Caco-2 (cell line): ENCODE results near the gene ALOX15B. TPM values are rescaled to one million over a fixed set of nuclear protein-coding genes. Genes with fewer than 3 reads are reported as not detected.

Experiments used
- BruUV-seq: library from RNA; stranded (reverse); fragments of 400-500 nt; replicated peaks from 2 replicates; lab custom pipeline; 2021; lab: Mats Ljungman, UMichigan
- CTCF ChIA-PET: fragments of 300-600 bp; sonication (Branson Sonifier 250); formaldehyde crosslinking; loops from one replicate; lab custom pipeline; 2022; ENCODE audit warnings: antibody characterized with exemption; lab: Charles Lee
- POLR2A ChIA-PET: fragments of 300-600 bp; sonication (Branson Sonifier 250); formaldehyde crosslinking; loops from one replicate; lab custom pipeline; 2022; ENCODE audit warnings: antibody characterized with exemption; lab: Charles Lee
- DNase-seq, 2 experiments: peaks; one replicate each; pipeline versions ENCODE4 v3.0.0 to v3.0.0-alpha.2; 2020 to 2022
- H3K27me3 ChIP-seq: replicated peaks from 2 replicates; pipeline ENCODE4 v1.6.0; 2011; ENCODE audit warnings: low read length; ENCODE audit not compliant: control insufficient read depth, insufficient read depth
- H3K36me3 ChIP-seq: 2 replicates; pipeline ENCODE4 v1.5.1; 2011; ENCODE audit warnings: low read length; ENCODE audit not compliant: control insufficient read depth, insufficient read depth
- H3K4me1 ChIP-seq: fragments of 250-450 bp; sonication (Bioruptor Pico); 2 replicates; pipeline ENCODE4 v1.5.1; 2020; ENCODE audit warnings: mild to moderate bottlenecking
- H3K4me3 ChIP-seq: 2 replicates; pipeline ENCODE4 v1.5.1; 2011; ENCODE audit warnings: low read depth, mild to moderate bottlenecking, control low read depth, low read length
- H3K9me3 ChIP-seq: fragments of 250-450 bp; sonication (Bioruptor Pico); 2 replicates; pipeline ENCODE4 v1.5.1; 2020; ENCODE audit warnings: mild to moderate bottlenecking, moderate library complexity
- H3K27ac Mint-ChIP-seq: one replicate; pipeline ENCODE4 v1.8.0; 2022; ENCODE audit warnings: mixed read lengths; ENCODE audit not compliant: unreplicated experiment
- H3K27me3 Mint-ChIP-seq: one replicate; pipeline ENCODE4 v1.8.0; 2022; ENCODE audit warnings: mixed read lengths; ENCODE audit not compliant: insufficient read depth, unreplicated experiment
- H3K36me3 Mint-ChIP-seq: one replicate; pipeline ENCODE4 v1.8.0; 2022; ENCODE audit warnings: mild to moderate bottlenecking, mixed read lengths; ENCODE audit not compliant: insufficient read depth, unreplicated experiment
- H3K4me1 Mint-ChIP-seq: one replicate; pipeline ENCODE4 v1.8.0; 2022; ENCODE audit warnings: low read depth, mixed read lengths; ENCODE audit not compliant: unreplicated experiment
- H3K4me3 Mint-ChIP-seq: one replicate; pipeline ENCODE4 v1.8.0; 2022; ENCODE audit warnings: mild to moderate bottlenecking, moderate library complexity, mixed read lengths; ENCODE audit not compliant: unreplicated experiment
- H3K9me3 Mint-ChIP-seq: one replicate; pipeline ENCODE4 v1.8.0; 2022; ENCODE audit warnings: mixed read lengths; ENCODE audit not compliant: unreplicated experiment
- CTCF ChIP-seq, 2 experiments: fragments of 200-600 bp in 1 of 2; IDR thresholded peaks; 1 replicate in 1 of 2; 2 replicates in 1 of 2; pipeline versions ENCODE4 v1.5.1 to v1.8.0; 2011 to 2022; ENCODE audit warnings: antibody characterized with exemption in 1 of 2, control low read depth in 1 of 2, inconsistent platforms in 1 of 2, low read depth in 1 of 2, low read length in 1 of 2, mild to moderate bottlenecking in 1 of 2, moderate library complexity in 1 of 2; ENCODE audit not compliant: insufficient read depth in 1 of 2, severe bottlenecking in 1 of 2, unreplicated experiment in 1 of 2
- intact Hi-C: fragments of 100-400 bp; cut with micrococcal nuclease; formaldehyde crosslinking; loops from one replicate; pipeline ENCODE4 v1.10.0; 2022; ENCODE audit not compliant: unreplicated experiment
- total RNA-seq: library from RNA; stranded (reverse); gene quantifications from 2 replicates; pipeline ENCODE4 v1.2.3, GENCODE V29; 2022

Gene ALOX15B
- total RNA-seq, 1 experiment from 2014 or later, result not detected

GRCh38 chr17:8015236-8015956 lies 23.5 kb upstream of the ALOX15B start:
- POLR2A ChIA-PET, result interaction anchor here (1.1 kb wide), 1 partner anchor 41 kb away, joined by 3 read pairs; no protein-coding TSS in a partner anchor
- no TSS peak for BruUV-seq
- no peaks in the 10 kb centered on the region for H3K36me3 ChIP-seq
- no peak for TF ChIP-seq CTCF (IDR thresholded peaks at IDR 0.05; ENCODE audit: insufficient read depth in 1 of 2, low read depth in 1 of 2, low read length in 1 of 2, severe bottlenecking in 1 of 2, unreplicated experiment in 1 of 2)
- H3K4me3 ChIP-seq, result peak overlapping the region; percentile 66
- H3K27me3 Mint-ChIP-seq, result no peaks in the 10 kb centered on the region
- peaks cover 6% of the 10 kb centered on the region for H3K4me1 Mint-ChIP-seq
- H3K9me3 Mint-ChIP-seq, result no peaks in the 10 kb centered on the region
- H3K4me1 ChIP-seq, result peaks cover 9% of the 10 kb centered on the region
- no peaks in the 10 kb centered on the region for H3K27me3 ChIP-seq
- H3K9me3 ChIP-seq, result no peaks in the 10 kb centered on the region
- H3K27ac Mint-ChIP-seq, result no peak overlapping the region
- DNase-seq, result no peak
- intact Hi-C loops, result no loop called here
- peak overlapping the region; percentile 74 for H3K4me3 Mint-ChIP-seq
- CTCF ChIA-PET, result interaction anchor here (2.9 to 3.2 kb wide), 2 partner anchors 26 to 42 kb away, joined by 24 to 25 read pairs; no protein-coding TSS in a partner anchor
- H3K36me3 Mint-ChIP-seq, result no peaks in the 10 kb centered on the region

- Mint-ChIP-seq H3K27ac (no peak overlapping the region), H3K9me3 (no peaks in the 10 kb centered on the region), H3K36me3 (no peaks in the 10 kb centered on the region), H3K4me3 (peak overlapping the region; percentile 74), H3K27me3 (no peaks in the 10 kb centered on the region), H3K4me1 (peaks cover 6% of the 10 kb centered on the region)
- Histone ChIP-seq H3K4me3 (peak overlapping the region; percentile 66), H3K36me3 (no peaks in the 10 kb centered on the region), H3K4me1 (peaks cover 9% of the 10 kb centered on the region), H3K9me3 (no peaks in the 10 kb centered on the region), H3K27me3 (no peaks in the 10 kb centered on the region)
- DNase-seq, result peak; percentile 39 to 49
- ChIA-PET CTCF (interaction anchor here (2.9 to 3.2 kb wide), 2 partner anchors 25 to 41 kb away, joined by 24 to 25 read pairs; no protein-coding TSS in a partner anchor), POLR2A (interaction anchor here (1.1 kb wide), 1 partner anchor 40 kb away, joined by 3 read pairs; no protein-coding TSS in a partner anchor)
- intact Hi-C loops, result loop anchor here (1.0 kb wide), 2 partner anchors 25 to 41 kb away; no protein-coding TSS in a partner anchor
- no TSS peak for BruUV-seq
- TF ChIP-seq CTCF (IDR thresholded peaks at IDR 0.05; ENCODE audit: insufficient read depth in 1 of 2, low read depth in 1 of 2, low read length in 1 of 2, severe bottlenecking in 1 of 2, unreplicated experiment in 1 of 2), result no peak
These were observed 22.8 kb upstream of the ALOX15B start for GRCh38 chr17:8015957-8016631.
